ENCODE measurements around the gene KRTAP12-1. TPM values are rescaled to one million over a fixed set of nuclear protein-coding genes. Genes with fewer than 3 reads are reported as not detected.

KRTAP12-1 gene
- total RNA-seq, 1 donor: not detected

DNA sequence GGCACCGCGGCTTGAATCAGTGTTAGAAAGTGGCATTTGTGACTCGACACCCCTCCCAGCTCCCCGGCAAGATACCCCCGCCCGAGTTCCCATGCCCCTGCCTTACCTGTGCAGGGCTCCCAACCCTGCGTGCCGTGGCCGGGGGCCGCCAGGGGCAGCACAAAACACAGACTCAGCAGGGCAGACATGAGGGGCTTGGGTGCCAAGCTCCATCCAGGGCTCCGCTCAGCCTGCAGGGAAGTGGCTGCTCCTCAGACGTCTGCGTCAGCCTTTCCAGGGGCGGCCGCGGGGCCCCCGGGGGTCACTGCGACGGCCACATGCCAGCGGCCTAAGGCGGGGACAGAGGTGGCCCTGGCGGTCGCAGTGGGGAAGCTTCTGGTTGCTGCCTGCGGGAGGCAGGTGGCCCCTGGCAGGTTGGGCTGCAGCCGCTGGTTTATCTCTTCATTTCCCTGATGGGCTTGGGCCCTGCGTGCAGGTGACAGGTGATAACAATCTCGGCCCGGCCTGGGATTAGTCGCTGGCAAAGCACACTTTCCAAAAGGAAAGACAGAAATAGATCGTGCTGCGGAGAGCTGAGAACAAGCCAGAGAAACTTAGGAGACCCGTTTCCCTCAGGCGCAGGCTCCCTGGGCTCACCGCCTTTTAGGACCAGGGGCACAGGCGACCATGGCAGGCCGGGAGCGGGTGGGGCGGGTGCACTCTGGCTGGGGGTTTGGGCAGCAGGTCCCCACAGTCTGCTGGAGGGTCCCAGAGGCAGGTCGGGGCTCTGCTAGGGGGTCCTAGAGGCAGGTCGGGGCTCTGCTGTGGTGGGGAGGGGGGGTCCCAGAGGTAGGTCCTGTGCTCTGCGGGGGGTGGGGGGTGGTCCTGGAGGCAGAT lies 29.6 kb upstream of the KRTAP12-1 start, which contains the start of gene TSPEAR:
Gene TSPEAR, minus strand, starts transcription at position 246 of the 876 bp plus-strand sequence. Its CDS starts 58 bp downstream, at position 188.
- DNase-seq (ENCODE audit: low read depth in 2 of 3, low spot score in 2 of 3): no peak

GRCh38 chr21:44710756-44711326 lies 28.9 kb upstream of the KRTAP12-1 start:
- no peak for DNase-seq (ENCODE audit: low read depth in 2 of 3, low spot score in 2 of 3)

DNA sequence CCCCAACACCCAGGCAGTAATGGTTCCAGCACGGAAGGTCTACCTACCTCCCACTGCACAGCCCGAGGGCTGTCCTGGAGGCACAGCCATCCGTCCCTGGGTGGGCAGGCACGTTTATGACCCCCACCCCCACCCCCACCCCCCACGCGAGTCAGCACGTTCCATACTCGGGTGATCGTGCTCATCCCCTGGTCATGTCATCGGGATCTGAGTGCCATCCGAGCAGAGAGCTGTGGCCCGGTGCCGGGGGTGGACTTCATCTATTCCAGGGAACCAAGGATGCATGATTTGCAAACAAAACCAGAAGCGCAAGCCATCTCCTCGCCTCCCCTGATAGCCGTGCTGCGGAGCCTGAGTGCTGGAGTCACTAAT lies 28.3 kb upstream of the KRTAP12-1 start:
- no peak for DNase-seq (ENCODE audit: low read depth in 2 of 3, low spot score in 2 of 3)

- DNase-seq (ENCODE audit: low read depth in 2 of 3, low spot score in 2 of 3): no peak
Observed at GRCh38 chr21:44709426-44710293, 27.7 kb upstream of the KRTAP12-1 start.

DNA sequence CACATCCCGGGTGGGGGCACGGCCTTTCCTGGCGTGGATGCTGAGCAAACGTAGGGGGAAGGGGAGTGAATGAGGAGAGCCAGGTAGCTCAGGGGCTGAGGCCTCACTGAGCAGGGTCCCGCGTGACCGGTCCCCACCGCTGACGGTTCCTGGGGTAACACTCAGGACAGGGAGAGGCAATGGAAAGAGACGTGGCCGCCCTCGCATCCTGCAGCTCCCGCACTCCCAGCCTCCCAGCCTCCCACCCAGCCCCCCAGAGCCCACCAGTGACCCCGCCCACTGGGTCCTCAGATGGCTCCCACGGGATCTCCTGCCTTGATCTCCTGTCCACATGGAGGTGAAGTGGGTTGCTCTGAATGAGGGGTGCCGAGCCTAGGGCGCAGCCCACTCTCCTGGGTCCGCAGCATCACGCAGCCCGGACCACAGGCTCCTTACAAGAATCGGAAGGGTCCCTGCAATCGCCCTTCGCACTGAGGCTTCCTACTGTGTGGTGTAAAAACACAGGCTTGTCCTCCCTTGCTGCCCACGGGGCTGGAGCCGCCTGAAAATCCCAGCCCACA lies 27.0 kb upstream of the KRTAP12-1 start:
- DNase-seq (ENCODE audit: low read depth in 2 of 3, low spot score in 2 of 3): no peak

- no peak for DNase-seq (ENCODE audit: low read depth in 2 of 3, low spot score in 2 of 3)
Observed at GRCh38 chr21:44708213-44708865, 26.4 kb upstream of the KRTAP12-1 start.

DNA sequence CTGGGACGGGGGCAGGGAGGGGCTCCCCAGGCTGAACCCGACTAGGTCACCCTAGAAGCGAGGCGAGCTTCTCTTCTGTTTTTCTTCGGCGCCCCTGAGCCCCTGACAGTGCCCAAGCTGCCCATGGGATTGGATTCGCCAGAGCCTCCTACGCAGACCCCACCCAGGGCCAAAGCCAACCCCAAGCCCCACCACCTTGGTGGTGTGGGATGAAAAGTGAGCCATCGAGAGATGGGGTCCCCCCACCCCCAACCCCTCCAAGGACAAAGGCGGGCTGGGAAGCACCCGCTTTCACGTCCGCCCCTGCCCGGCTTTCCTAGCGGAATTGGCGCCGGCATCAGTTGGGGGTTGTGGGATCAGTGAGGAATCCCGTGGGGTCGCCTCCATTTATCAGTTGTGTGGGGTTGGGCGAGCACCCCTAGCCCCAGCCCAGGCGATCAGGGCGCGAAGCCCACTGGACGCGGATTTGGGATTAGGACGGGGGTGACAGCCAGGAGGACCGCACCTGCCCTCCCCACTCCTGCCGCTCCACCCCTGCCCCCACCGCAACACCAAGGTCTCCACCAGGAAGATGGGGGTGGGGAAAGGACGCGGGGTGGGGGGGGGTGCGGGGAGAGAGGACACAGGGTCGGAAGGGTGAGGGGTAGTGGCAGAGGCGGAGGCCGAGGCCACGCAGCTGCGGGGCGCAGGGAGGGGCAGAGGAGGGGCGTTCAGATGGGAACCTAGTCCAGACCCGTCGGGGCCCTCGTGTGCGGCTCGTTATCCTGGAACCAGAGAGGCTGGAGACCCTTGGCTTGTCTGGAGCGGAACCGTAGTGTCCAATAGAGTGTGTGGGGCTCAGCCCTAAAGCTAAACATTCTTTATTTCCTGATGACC lies 25.0 kb upstream of the KRTAP12-1 start:
- no peak for DNase-seq (ENCODE audit: low read depth in 2 of 3, low spot score in 2 of 3)

DNA sequence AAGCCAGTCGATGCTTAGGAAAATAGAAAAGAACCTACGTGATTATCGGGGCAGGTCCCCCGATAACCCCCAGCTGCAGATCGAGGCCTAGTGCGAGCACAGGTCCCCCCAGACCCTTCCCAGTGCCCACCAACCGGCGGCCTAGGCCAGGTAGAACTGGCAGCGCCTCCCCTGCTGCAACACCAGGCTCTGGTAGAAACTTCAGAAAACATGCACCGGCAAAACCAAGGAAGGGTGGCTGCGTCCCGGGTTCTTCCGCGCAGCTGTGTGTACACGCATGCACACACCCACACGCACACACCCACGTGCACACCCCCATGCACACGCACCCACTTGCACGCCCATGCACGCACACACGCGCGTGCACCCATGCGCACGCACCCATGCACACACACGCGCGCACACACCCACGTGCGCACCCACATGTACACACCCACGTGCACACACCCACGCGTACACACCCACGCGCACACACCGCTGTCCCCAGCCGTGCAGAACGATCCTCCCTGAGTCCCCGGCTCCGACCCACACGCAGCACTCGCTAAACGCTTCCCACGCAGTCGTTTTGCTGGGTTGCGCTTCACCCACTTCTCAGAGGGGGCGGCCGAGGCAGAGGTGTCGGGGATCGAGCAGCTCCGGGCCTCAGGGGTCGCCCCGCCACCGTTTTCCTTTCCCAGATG lies 24.2 kb upstream of the KRTAP12-1 start:
- DNase-seq (ENCODE audit: low read depth in 2 of 3, low spot score in 2 of 3): no peak

GRCh38 chr21:44704636-44705001 lies 22.7 kb upstream of the KRTAP12-1 start:
- DNase-seq (ENCODE audit: low read depth in 2 of 3, low spot score in 2 of 3): no peak

DNA sequence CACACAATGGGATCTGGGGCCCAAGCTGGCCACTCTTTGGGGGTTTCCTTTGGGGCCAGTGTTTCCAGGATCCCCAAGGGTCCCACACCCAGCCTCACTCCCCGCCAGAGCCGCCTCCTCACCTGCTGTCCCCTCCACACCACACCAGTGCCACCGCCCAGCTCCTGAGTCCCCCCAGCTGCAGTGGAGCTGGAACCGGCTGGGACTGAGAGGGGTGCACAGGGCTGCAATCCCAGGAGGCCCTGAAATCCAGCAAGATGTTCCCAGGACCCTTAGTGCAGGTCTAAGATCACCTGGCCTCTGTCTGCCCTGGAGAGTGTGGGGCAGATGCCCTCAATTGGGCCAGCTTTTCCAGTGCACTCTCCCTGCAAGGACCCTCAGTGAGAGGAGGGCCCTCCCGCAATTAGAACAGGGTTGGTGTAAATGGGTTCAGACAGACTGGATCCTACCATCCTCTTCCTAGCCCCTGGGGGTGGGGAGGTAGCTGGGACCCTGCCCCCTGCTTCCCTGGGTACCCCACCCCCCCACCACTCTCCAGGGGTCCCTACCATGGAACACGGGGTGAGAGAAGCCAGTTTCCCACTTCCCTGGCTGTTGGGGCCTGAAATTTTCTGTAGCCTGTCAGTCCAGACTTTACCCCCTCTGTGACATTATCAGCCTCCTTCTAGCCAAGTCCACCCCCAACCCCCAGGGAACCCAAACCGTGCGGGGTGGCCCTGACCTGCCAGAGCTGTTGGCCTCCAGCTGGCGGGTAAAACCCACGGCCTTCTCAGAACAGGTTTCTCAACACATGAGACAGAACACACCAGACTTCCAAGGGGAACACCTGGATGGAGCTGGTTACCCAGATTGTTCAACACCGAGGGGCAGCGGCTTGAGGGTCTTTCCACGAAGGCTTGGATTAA lies 22.0 kb upstream of the KRTAP12-1 start:
- no peak for DNase-seq (ENCODE audit: low read depth in 2 of 3, low spot score in 2 of 3)

DNA sequence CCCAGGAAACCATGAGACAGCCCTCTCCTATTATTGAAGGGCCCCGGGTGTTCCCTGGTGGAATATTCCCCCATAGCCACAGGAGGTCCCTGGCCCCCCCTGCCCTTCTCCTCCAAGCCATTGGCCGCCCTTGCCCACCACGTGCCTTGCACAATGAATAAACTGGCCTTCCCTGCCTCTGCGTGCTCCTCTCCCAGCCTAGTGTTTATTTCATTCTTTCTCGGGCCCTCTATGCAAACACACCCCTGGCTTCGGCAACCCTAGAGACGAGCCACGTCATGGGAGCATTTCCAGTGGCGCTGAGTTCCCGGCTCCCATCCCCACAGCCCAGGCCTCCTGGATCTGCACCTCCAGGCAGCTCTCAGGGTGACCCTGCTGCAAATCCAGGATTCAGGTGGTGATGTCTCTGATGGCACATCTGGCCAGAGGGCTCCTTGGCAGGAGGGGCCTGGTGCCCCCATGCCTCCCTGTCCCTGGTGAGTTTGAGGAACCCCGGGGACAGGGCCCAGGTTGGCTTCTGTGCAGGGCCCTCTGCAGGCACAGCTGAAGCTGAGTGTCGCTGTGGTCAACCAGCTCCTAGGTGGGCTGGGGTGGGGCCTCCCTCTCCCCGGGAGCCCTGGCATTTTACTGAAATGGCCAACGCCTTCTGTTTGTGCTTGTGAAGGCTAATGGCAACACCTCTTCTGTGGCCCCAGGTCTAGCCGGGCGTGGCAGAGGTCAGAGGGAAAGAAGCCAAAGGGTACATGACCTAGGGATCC lies 21.2 kb upstream of the KRTAP12-1 start:
- DNase-seq (ENCODE audit: low read depth in 2 of 3, low spot score in 2 of 3): no peak

DNA sequence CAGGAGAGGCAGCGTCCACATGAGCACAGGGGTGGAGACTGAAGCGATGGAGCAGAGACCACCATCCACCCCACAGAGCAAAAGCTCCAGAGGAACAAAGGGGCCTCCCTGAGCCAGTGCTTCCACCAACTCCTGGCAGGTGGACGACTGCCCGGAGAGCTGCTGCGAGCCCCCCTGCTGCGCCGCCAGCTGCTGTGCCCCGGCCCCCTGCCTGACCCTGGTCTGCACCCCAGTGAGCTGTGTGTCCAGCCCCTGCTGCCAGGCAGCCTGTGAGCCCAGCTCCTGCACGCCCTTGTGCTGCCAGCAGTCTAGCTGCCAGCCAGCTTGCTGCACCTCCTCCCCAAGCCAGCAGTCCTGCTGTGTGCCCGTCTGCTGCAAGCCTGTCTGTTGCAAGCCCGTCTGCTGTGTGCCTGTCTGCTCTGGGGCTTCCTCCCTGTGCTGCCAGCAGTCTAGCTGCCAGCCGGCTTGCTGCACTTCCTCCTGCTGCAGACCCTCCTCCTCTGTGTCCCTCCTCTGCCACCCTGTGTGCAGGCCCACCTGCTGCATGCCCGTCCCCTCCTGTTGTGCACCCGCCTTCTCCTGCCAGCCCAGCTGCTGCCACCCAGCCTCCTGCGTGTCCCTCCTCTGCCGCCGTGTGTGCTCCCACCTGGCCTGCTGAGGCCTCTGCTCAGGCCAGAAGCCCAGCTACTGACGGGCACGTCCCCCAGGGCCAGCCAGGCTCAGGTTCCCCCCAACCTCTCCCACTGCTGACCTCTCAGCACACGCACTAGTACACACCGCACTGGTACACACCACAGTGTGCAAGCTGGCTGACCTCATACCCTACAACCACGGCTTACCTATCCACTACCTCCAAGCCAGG lies 20.4 kb upstream of the KRTAP12-1 start:
- no peak for DNase-seq (ENCODE audit: low read depth in 2 of 3, low spot score in 2 of 3)

DNA sequence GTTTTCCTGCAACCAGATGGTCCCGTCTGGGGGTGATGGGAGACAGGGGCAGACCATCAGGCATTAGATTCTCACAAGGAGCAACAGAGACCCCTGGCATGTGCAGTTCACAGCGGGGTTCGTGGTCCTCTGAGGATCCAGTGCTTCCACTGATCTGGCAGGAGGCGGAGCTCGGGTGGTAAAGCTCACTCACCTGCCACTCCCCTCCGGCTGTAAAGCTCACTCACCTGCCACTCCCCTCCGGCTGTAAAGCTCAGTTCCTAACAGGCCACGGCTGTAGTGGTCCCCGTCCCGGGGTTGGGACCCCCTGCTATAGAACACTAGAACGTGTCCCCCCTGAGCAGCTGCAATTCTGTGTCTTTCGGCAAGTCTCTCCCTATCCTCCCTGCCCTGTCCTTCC lies 19.6 kb upstream of the KRTAP12-1 start:
- no peak for DNase-seq (ENCODE audit: low read depth in 2 of 3, low spot score in 2 of 3)

DNA sequence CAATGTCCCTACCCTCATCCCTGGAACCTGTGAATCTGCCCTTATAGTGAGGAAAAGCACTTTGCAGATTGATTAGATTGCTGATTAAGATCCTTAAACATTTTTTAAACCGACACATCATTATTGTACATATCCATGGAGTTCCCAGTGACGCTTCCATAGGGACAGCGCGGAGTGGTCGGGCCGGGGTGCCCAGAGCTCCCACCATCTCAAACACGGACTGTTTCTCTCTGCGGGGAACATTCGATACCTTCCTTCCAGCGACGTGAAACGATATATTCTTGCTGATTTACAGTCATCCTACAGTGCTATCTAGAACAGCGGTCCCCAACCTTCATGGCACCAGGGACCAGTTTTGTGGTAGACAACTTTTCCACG lies 19.0 kb upstream of the KRTAP12-1 start:
- no peak for DNase-seq (ENCODE audit: low read depth in 2 of 3, low spot score in 2 of 3)

DNA sequence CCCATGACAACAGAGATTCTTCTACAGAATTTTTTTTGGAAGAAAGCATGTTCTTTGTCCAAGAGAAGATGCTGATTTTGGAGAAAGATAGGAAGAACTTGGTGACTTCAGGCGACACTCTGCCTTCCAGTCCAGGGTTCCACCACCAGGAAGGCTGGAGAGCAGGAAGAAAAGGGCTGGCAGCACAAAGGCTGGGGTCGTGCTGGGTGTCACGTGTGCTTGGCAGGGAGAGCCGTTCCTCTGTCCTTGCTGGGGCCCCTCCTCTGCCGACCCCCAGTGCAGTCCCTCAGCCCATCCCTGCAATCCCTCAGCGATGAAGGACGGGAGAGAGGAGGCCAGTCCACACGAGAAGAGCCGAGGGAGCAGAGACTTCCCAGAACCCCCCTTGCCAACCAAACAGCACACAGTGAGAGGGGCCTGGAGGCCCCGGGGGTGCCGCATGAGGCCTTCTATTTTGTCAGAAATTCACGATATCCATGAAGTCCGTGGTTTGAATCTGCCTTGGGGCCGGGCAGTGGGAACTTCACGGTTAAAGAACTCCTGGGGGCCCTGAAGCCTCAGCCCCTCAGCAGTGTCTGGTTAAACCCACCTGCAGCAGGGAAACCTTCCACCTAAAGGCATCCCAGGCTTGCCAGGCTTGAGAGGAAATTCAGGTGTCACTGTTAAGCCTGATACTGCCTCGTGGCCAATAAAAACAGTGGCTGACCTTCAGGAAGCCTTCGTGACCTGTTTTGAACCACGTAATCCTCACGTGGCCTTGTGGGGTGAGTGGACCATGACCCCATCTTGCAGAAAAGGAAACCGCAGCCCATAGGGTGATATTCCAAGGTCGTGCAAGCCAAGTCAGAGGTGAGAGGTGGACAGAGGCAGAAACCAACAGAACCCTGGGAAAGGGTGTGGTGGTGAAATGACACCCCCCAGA lies 18.4 kb upstream of the KRTAP12-1 start:
- DNase-seq (ENCODE audit: low read depth in 2 of 3, low spot score in 2 of 3): no peak

Data from hematopoietic multipotent progenitor cell (in vitro differentiated cells).